Stimulated activated CD4-positive, alpha-beta T cell treated with anti-CD3 and anti-CD28 coated beads, Interleukin-12 subunit alpha, Interleukin-12 subunit beta, amount 100 ng/mL, for 48 hours (primary cell): ENCODE data around the gene RPP30.
"Not testable (repeated sequence)": the region's sequence is repeated elsewhere in the genome, so short reads cannot be mapped to it uniquely, and the experiment has no call there.

Experiments used
- DNase-seq, 3 donors: peaks; one replicate each; pipeline ENCODE4 v3.0.0-alpha.2; 2020; ENCODE audit warnings: low read depth in 2 of 3, low spot score in 1 of 3

Gene RPP30

GRCh38 chr10:90871279-90871765, 452 bp upstream of the RPP30 start:
- DNase-seq, result peak in 2 of 3 donors; percentile 23 to 44

- peak in 1 of 3 donors; percentile 34 for DNase-seq
Observed at GRCh38 chr10:90872648-90873020, 860 bp downstream of the RPP30 start.

- DNase-seq, result no peak
Observed at GRCh38 chr10:90879062-90879461, 7.3 kb downstream of the RPP30 start.

- not testable (repeated sequence) for DNase-seq
Observed at GRCh38 chr10:90880059-90880719, 8.4 kb downstream of the RPP30 start.

GRCh38 chr10:90884431-90884830, 12.7 kb downstream of the RPP30 start:
- no peak for DNase-seq

GRCh38 chr10:90885176-90885575, 13.4 kb downstream of the RPP30 start:
- no peak for DNase-seq

GRCh38 chr10:90887555-90887954, 15.8 kb downstream of the RPP30 start:
- no peak for DNase-seq

GRCh38 chr10:90888387-90888786, 16.6 kb downstream of the RPP30 start:
- DNase-seq, result no peak

GRCh38 chr10:90889636-90890035, 17.9 kb downstream of the RPP30 start:
- no peak for DNase-seq

- no peak for DNase-seq
Observed at GRCh38 chr10:90890347-90890746, 18.6 kb downstream of the RPP30 start.

- DNase-seq, result no peak
Observed at GRCh38 chr10:90893190-90893589, 21.4 kb downstream of the RPP30 start.

GRCh38 chr10:90896916-90897315, 25.1 kb downstream of the RPP30 start:
- not testable (repeated sequence) for DNase-seq

GRCh38 chr10:90905925-90906324, 34.2 kb downstream of the RPP30 start:
- no peak for DNase-seq

GRCh38 chr10:90906596-90906995, 34.8 kb downstream of the RPP30 start:
- no peak for DNase-seq

GRCh38 chr10:90911133-90912051, 39.6 kb downstream of the RPP30 start:
- peak; percentile 8 to 65 (median 18) for DNase-seq

- DNase-seq, result no peak
Observed at GRCh38 chr10:90912174-90912573, 40.4 kb downstream of the RPP30 start.

- no peak for DNase-seq
Observed at GRCh38 chr10:90912854-90913479, 41.2 kb downstream of the RPP30 start.

- DNase-seq, result no peak
Observed at GRCh38 chr10:90913774-90914420, 42.1 kb downstream of the RPP30 start.

- DNase-seq, result no peak
Observed at GRCh38 chr10:90914992-90915765, 43.4 kb downstream of the RPP30 start.

GRCh38 chr10:90915766-90916075, 43.9 kb downstream of the RPP30 start:
- no peak for DNase-seq
